Suprapubic skin (tissue), 4 donors: ENCODE data around the gene ANKS1A.

Source experiments
- CTCF ChIP-seq, 2 donors: fragments of 200-600 bp in 1 of 2; fragments of 450-650 bp in 1 of 2; sonication (generic) in 1 of 2; IDR thresholded peaks; one replicate each; pipeline ENCODE4 v1.5.1; 2016 to 2019; ENCODE audit warnings: antibody characterized with exemption in 2 of 2, mild to moderate bottlenecking in 1 of 2, moderate library complexity in 1 of 2
- EP300 ChIP-seq: sonication (generic); formaldehyde crosslinking; IDR thresholded peaks from one replicate; pipeline ENCODE4 v1.6.1; 2017; ENCODE audit warnings: antibody characterized with exemption
- POLR2AphosphoS5 ChIP-seq, 3 donors: sonication (generic); formaldehyde crosslinking; IDR thresholded peaks; one replicate each; pipeline ENCODE4 v1.6.1; 2017; ENCODE audit warnings: antibody characterized with exemption in 3 of 3

- TF ChIP-seq CTCF (IDR thresholded peaks at IDR 0.05) (no peak), POLR2AphosphoS5 (IDR thresholded peaks at IDR 0.05) (no peak), EP300 (no peak)
Measured at GRCh38 chr6:35087361-35088280, 198.6 kb downstream of the ANKS1A start.
